ENCODE data around the gene SORCS2.

DNA sequence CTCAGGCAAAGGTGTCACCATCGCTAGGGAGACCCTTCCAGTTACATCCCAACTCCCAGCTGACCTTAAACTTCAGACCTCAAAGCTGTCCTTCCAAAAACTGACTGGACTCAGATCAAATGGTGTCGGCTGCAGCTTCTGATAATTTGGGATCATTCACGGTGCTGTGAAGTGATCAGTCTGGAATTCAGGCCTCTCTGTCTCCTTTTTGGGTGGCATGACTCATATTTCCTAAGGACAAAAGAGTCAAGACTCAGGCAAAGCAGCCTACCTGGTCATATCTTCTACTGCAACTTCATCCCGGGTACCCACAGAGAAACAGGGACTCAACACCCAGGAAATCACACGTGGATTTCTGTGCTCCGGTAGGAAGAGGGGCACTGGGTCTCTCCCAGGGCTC, 87.6 kb downstream of the SORCS2 start:
- TF ChIP-seq, protein P1, sequence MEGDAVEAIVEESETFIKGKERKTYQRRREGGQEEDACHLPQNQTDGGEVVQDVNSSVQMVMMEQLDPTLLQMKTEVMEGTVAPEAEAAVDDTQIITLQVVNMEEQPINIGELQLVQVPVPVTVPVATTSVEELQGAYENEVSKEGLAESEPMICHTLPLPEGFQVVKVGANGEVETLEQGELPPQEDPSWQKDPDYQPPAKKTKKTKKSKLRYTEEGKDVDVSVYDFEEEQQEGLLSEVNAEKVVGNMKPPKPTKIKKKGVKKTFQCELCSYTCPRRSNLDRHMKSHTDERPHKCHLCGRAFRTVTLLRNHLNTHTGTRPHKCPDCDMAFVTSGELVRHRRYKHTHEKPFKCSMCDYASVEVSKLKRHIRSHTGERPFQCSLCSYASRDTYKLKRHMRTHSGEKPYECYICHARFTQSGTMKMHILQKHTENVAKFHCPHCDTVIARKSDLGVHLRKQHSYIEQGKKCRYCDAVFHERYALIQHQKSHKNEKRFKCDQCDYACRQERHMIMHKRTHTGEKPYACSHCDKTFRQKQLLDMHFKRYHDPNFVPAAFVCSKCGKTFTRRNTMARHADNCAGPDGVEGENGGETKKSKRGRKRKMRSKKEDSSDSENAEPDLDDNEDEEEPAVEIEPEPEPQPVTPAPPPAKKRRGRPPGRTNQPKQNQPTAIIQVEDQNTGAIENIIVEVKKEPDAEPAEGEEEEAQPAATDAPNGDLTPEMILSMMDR (CRISPR knock-in tag; IDR thresholded peaks at IDR 0.05): no peak
- TF ChIP-seq, protein P2, sequence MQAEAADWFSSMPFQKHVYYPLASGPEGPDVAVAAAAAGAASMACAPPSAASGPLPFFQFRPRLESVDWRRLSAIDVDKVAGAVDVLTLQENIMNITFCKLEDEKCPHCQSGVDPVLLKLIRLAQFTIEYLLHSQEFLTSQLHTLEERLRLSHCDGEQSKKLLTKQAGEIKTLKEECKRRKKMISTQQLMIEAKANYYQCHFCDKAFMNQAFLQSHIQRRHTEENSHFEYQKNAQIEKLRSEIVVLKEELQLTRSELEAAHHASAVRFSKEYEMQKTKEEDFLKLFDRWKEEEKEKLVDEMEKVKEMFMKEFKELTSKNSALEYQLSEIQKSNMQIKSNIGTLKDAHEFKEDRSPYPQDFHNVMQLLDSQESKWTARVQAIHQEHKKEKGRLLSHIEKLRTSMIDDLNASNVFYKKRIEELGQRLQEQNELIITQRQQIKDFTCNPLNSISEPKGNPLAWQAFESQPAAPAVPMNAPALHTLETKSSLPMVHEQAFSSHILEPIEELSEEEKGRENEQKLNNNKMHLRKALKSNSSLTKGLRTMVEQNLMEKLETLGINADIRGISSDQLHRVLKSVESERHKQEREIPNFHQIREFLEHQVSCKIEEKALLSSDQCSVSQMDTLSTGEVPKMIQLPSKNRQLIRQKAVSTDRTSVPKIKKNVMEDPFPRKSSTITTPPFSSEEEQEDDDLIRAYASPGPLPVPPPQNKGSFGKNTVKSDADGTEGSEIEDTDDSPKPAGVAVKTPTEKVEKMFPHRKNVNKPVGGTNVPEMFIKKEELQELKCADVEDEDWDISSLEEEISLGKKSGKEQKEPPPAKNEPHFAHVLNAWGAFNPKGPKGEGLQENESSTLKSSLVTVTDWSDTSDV (CRISPR knock-in tag; IDR thresholded peaks at IDR 0.05): no peak
- no peak for TF ChIP-seq CCDC6 (CRISPR knock-in tag; IDR thresholded peaks at IDR 0.05)
- no peak for TF ChIP-seq ZNF660 (CRISPR knock-in tag; IDR thresholded peaks at IDR 0.05; ENCODE audit: borderline replicate concordance, low read depth)
- TF ChIP-seq, protein P3, sequence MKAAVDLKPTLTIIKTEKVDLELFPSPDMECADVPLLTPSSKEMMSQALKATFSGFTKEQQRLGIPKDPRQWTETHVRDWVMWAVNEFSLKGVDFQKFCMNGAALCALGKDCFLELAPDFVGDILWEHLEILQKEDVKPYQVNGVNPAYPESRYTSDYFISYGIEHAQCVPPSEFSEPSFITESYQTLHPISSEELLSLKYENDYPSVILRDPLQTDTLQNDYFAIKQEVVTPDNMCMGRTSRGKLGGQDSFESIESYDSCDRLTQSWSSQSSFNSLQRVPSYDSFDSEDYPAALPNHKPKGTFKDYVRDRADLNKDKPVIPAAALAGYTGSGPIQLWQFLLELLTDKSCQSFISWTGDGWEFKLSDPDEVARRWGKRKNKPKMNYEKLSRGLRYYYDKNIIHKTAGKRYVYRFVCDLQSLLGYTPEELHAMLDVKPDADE (CRISPR knock-in tag; IDR thresholded peaks at IDR 0.05): no peak
- no peak for TF ChIP-seq ARNTL (CRISPR knock-in tag; IDR thresholded peaks at IDR 0.05)
- no peak for TF ChIP-seq JUNB (CRISPR knock-in tag; IDR thresholded peaks at IDR 0.05; ENCODE audit: borderline replicate concordance)
- TF ChIP-seq ZNF678 (CRISPR knock-in tag; IDR thresholded peaks at IDR 0.05): no peak
- no peak for TF ChIP-seq GABPA (IDR thresholded peaks at IDR 0.05; ENCODE audit: low read depth, low read length)
- TF ChIP-seq GABPA (CRISPR knock-in tag; IDR thresholded peaks at IDR 0.05; ENCODE audit: low read depth): no peak
- TF ChIP-seq, protein P4, sequence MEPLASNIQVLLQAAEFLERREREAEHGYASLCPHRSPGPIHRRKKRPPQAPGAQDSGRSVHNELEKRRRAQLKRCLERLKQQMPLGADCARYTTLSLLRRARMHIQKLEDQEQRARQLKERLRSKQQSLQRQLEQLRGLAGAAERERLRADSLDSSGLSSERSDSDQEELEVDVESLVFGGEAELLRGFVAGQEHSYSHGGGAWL (CRISPR knock-in tag; IDR thresholded peaks at IDR 0.05): no peak
